ENCODE results near the gene PPP2R2C.

Gene PPP2R2C

DNA sequence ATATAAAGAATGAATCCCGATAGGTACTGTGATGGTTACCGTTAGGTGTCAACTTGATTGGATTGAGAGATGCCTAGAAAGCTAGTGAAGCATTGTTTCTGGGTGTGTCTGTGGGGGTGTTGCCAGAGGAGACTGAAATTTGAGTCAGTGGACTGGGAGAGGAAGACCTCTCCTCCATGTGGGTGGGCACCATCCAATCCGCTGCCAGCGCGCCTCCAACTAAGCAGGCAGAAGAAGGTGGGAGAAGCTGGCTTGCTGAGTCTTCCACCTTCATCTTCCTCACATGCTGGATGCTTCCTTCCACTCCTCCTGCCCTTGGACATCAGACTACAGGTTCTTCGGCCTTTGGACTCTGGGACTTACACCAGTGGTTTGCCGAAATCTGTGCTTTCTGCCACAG lies 162.6 kb downstream of the PPP2R2C start:
- Histone ChIP-seq H3K27ac (ENCODE audit: poor library complexity, severe bottlenecking) (no peak overlapping the region), H3K36me3 (ENCODE audit: low read depth) (no peaks in the 10 kb centered on the region), H3K27me3 (ENCODE audit: insufficient read depth, poor library complexity, severe bottlenecking) (peaks cover 33% of the 10 kb centered on the region), H3K4me3 (ENCODE audit: severe bottlenecking) (no peak overlapping the region), H3K4me1 (ENCODE audit: insufficient read depth, poor library complexity, severe bottlenecking) (no peaks in the 10 kb centered on the region), H3K9me3 (ENCODE audit: severe bottlenecking) (no peaks in the 10 kb centered on the region)
- ATAC-seq (ENCODE audit: low read depth): no peak
- no peak for DNase-seq (ENCODE audit: low spot score)
- TF ChIP-seq, protein P1, sequence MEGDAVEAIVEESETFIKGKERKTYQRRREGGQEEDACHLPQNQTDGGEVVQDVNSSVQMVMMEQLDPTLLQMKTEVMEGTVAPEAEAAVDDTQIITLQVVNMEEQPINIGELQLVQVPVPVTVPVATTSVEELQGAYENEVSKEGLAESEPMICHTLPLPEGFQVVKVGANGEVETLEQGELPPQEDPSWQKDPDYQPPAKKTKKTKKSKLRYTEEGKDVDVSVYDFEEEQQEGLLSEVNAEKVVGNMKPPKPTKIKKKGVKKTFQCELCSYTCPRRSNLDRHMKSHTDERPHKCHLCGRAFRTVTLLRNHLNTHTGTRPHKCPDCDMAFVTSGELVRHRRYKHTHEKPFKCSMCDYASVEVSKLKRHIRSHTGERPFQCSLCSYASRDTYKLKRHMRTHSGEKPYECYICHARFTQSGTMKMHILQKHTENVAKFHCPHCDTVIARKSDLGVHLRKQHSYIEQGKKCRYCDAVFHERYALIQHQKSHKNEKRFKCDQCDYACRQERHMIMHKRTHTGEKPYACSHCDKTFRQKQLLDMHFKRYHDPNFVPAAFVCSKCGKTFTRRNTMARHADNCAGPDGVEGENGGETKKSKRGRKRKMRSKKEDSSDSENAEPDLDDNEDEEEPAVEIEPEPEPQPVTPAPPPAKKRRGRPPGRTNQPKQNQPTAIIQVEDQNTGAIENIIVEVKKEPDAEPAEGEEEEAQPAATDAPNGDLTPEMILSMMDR (IDR thresholded peaks at IDR 0.05; ENCODE audit: poor library complexity, severe bottlenecking): no peak

GRCh38 chr4:6308899-6309643 lies 163.3 kb downstream of the PPP2R2C start:
- ATAC-seq (ENCODE audit: low read depth): peak; percentile 68
- H3K27ac ChIP-seq (ENCODE audit: poor library complexity, severe bottlenecking): no peak overlapping the region

DNA sequence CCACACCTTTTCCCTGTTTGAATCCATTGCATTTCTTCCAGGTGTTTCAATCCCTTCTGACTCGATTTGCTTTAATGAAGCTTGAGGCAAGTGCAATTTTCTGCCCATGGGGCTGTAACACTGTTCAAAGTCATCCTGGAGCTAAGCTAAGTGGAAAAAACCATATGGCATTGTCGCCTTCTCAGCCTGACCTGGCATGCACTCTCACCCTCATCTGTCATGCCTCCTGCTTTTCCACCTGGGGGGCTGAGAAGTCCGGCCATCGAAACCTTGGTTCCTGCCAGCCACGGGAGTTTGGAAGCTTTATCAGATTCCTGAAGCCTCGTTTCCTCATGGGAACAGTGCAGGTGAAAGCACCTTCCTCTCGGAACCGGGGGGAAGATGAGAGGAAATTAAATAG lies 164.5 kb downstream of the PPP2R2C start:
- no peak for ATAC-seq (ENCODE audit: low read depth)
- Histone ChIP-seq H3K9me3 (ENCODE audit: severe bottlenecking) (no peaks in the 10 kb centered on the region), H3K4me1 (ENCODE audit: insufficient read depth, poor library complexity, severe bottlenecking) (no peaks in the 10 kb centered on the region), H3K36me3 (ENCODE audit: low read depth) (no peaks in the 10 kb centered on the region), H3K27me3 (ENCODE audit: insufficient read depth, poor library complexity, severe bottlenecking) (peaks cover 33% of the 10 kb centered on the region), H3K27ac (ENCODE audit: poor library complexity, severe bottlenecking) (no peak overlapping the region), H3K4me3 (ENCODE audit: severe bottlenecking) (no peak overlapping the region)
- no peak for DNase-seq (ENCODE audit: low spot score)
- TF ChIP-seq, protein P1 (IDR thresholded peaks at IDR 0.05; ENCODE audit: poor library complexity, severe bottlenecking): no peak

More at GRCh38 chr4:6308899-6309643, 163.3 kb downstream of the PPP2R2C start:
- TF ChIP-seq, protein P1 (IDR thresholded peaks at IDR 0.05; ENCODE audit: poor library complexity, severe bottlenecking): no peak
- H3K27me3 ChIP-seq (ENCODE audit: insufficient read depth, poor library complexity, severe bottlenecking): peaks cover 33% of the 10 kb centered on the region
- no peaks in the 10 kb centered on the region for H3K4me1 ChIP-seq (ENCODE audit: insufficient read depth, poor library complexity, severe bottlenecking)
- no peaks in the 10 kb centered on the region for H3K36me3 ChIP-seq (ENCODE audit: low read depth)
- H3K9me3 ChIP-seq (ENCODE audit: severe bottlenecking): no peaks in the 10 kb centered on the region
- H3K4me3 ChIP-seq (ENCODE audit: severe bottlenecking): peak overlapping the region; percentile 15
- DNase-seq (ENCODE audit: low spot score): no peak

- H3K4me1 ChIP-seq (ENCODE audit: insufficient read depth, poor library complexity, severe bottlenecking): no peaks in the 10 kb centered on the region
- H3K27me3 ChIP-seq (ENCODE audit: insufficient read depth, poor library complexity, severe bottlenecking): peaks cover 33% of the 10 kb centered on the region
- no peak for ATAC-seq (ENCODE audit: low read depth)
- DNase-seq (ENCODE audit: low spot score): no peak
- no peaks in the 10 kb centered on the region for H3K36me3 ChIP-seq (ENCODE audit: low read depth)
- no peaks in the 10 kb centered on the region for H3K9me3 ChIP-seq (ENCODE audit: severe bottlenecking)
- TF ChIP-seq, protein P1 (IDR thresholded peaks at IDR 0.05; ENCODE audit: poor library complexity, severe bottlenecking): no peak
- H3K4me3 ChIP-seq (ENCODE audit: severe bottlenecking): no peak overlapping the region
- no peak overlapping the region for H3K27ac ChIP-seq (ENCODE audit: poor library complexity, severe bottlenecking)
These were observed 165.2 kb downstream of the PPP2R2C start for GRCh38 chr4:6307230-6307629.

DNA sequence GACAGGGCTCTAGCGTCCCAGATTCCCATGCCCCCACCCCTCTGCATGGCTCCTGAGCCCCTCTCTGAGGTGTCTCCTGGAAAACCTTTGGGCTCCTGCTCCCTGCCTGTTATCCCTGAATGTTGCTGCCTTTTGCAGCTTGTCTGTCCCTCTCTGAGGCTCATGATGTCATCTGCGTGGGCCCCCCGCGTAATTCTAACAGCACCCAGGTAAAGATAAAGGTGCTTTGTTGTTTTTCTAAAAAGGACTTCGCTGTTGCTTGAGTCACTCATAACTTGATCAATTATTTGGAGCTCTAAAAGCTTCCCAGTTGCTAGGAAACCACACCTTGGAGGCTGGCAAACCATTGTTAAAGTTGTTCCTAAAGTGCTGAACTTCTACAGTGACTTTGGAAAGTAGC lies 166.1 kb downstream of the PPP2R2C start:
- Histone ChIP-seq H3K36me3 (ENCODE audit: low read depth) (no peaks in the 10 kb centered on the region), H3K9me3 (ENCODE audit: severe bottlenecking) (no peaks in the 10 kb centered on the region), H3K4me3 (ENCODE audit: severe bottlenecking) (no peak overlapping the region), H3K27me3 (ENCODE audit: insufficient read depth, poor library complexity, severe bottlenecking) (peaks cover 33% of the 10 kb centered on the region), H3K27ac (ENCODE audit: poor library complexity, severe bottlenecking) (no peak overlapping the region), H3K4me1 (ENCODE audit: insufficient read depth, poor library complexity, severe bottlenecking) (no peaks in the 10 kb centered on the region)
- TF ChIP-seq, protein P1 (IDR thresholded peaks at IDR 0.05; ENCODE audit: poor library complexity, severe bottlenecking): no peak
- no peak for DNase-seq (ENCODE audit: low spot score)
- ATAC-seq (ENCODE audit: low read depth): no peak
